GM21447 (cell line): Measurements from ENCODE around the gene GGTA1.

ENCODE experiments used
- ATAC-seq: cut with Tn5 transposase; IDR thresholded peaks from one replicate; pipeline ENCODE4 v1.9.1; 2021; ENCODE audit not compliant: unreplicated experiment

Gene GGTA1

GRCh38 chr9:121500165-121500478, 478 bp upstream of the GGTA1 start:
- no peak for ATAC-seq

- no peak for ATAC-seq
These were observed 542 bp downstream of the GGTA1 start for GRCh38 chr9:121499177-121499426.

GRCh38 chr9:121498487-121499176, 1.0 kb downstream of the GGTA1 start:
- ATAC-seq, result no peak

DNA sequence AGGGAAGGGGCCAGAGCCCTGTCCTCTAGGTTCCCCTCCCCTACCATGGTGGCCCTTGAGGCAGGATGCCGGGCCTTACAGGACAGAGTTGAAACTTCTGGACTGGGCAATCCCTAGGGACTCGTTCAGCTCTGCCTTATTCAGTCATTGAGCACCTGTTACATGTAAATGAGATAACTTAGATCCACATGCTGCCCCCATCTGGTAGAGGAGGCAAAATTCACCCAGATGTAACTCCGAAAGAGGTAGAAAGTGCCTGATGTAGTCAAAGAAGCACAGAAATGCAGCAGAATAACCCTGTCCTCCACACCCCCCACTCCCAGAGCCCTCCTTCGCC, 1.5 kb downstream of the GGTA1 start:
- peak; percentile 80 for ATAC-seq

DNA sequence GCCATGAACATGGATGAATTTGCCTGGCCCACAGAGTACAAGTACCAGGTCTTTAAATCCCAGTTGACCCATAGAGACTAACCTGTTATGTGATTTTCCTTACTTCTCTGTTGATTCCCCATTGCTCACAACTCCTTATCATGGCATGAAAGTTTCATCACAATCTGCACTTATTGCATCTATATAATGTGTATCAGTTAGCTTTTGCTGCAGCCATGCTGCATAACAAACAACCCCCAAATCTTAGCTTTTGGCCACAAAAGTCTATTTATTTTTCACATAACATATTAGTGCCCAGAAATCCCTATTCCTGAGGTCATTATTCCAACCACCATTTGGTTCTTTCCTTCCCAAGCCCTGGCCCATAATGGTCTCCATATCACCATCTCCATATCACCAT, 3.7 kb downstream of the GGTA1 start:
- no peak for ATAC-seq

GRCh38 chr9:121494192-121494591, 5.5 kb downstream of the GGTA1 start:
- no peak for ATAC-seq

DNA sequence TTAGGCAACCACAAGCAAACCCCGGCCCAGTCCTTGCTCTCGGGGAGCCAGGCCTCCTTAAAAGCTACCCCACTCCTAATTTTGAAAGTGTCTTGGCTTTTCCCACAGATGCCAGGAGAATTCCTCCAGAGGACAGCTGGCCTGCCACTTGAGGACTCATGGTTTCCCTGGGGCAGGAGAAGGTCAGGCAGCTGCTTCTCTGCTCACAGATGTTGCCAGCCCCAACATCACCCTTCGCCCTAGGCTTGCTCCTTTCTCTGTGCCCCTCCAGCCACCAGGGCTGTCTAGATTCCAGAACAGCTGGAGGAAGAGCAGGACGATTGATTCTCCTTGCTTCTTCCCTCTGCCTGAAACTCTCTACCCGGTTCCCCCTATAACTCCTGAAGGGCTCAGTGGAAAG, 8.5 kb downstream of the GGTA1 start:
- no peak for ATAC-seq

DNA sequence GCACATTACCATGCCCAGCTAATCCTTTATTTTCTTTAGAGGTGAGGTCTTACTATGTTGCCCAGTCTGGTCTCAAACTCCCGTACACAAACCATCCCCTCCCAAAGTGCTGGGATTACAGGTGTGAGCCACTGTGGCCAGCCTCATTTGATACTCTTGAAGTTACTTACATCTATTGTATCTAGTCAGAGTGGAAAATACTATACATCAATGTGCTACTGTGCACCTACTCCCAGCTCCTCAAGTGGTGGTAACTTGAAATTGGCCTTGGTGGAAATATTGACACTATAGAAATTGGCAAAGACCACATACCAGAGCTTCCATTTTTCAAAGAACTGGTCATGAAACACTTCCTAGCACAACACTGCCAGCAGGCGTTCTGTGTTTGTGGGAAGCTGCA, 10.3 kb downstream of the GGTA1 start:
- ATAC-seq, result no peak

GRCh38 chr9:121486043-121486442, 13.6 kb downstream of the GGTA1 start:
- no peak for ATAC-seq

DNA sequence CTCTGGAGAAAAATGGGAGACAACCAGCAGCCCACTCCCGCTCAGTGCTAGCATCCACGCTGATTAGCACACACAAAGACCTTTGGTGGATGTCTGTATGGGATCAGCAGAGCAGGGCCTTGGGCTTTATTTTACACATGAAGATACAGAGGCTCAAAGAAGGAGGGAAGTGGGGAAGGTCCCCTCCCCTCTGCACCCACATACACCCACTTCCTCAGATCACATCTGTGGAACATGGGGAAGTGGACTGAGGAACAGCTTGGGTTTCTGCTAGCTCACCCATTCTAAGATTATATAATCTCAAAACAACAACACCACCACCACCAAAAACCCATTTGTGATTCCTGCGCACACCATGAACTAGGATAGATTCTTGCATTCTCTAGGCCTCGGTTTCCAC, 14.0 kb downstream of the GGTA1 start:
- no peak for ATAC-seq

GRCh38 chr9:121484651-121485446, 14.8 kb downstream of the GGTA1 start:
- no peak for ATAC-seq

GRCh38 chr9:121483473-121484031, 16.1 kb downstream of the GGTA1 start:
- ATAC-seq, result no peak

DNA sequence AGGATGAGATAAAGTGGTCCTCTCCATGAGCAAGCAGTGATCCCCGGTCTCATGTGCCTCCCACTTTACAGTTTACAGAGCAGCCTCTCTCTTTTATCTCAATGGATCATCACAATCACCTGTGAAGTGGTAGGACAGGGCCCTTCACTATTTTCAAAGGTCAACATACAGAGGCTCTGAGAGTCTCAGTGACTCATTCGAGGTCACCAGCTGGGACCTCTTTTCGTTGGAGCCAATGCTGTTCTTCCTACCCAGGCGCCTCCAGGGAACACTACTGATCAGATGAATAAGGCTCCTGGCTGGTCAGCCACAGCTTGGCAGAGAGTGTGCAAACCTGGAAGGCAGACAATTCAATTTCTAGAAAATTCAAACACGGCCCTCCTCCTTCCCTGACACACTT, 16.6 kb downstream of the GGTA1 start:
- ATAC-seq, result no peak

GRCh38 chr9:121478816-121479676, 20.6 kb downstream of the GGTA1 start:
- ATAC-seq, result no peak

- no peak for ATAC-seq
These were observed 23.5 kb downstream of the GGTA1 start for GRCh38 chr9:121476156-121476555.

DNA sequence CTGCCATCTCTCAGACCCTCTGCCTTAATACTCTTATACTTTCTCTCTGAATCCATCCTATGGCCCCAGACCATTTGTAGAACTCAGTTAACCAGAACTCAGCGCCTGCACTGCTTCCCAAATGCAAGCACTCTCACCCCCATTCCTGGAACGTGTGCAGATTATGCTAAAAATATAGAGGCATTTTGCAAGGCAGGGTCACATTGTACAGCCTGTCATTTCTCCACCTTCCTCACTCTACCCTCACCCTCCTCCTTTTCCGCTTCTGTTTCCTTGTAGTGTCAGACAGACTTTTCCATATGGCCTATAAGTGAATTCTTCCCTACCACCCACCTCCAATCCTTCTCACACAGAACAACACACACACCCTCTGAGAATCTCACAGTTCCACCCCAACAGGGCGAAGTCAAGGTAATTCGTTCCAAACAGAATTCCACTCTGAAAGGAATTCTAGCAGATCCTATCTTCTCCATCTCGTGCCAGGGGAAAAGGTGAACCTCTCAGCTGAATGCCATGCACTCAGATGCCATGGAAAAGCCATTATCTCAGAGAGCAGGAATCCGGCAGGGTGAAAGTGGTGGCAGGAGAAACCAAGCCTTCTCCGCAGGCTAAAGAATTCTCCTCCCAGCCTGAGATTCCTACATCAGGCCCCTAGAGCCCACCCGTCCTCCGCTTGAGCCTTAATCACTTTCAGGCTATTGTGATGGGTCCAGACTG, 25.3 kb downstream of the GGTA1 start:
- ATAC-seq, result no peak

GRCh38 chr9:121473229-121473628, 26.4 kb downstream of the GGTA1 start:
- no peak for ATAC-seq

GRCh38 chr9:121472446-121472845, 27.2 kb downstream of the GGTA1 start:
- ATAC-seq, result no peak

DNA sequence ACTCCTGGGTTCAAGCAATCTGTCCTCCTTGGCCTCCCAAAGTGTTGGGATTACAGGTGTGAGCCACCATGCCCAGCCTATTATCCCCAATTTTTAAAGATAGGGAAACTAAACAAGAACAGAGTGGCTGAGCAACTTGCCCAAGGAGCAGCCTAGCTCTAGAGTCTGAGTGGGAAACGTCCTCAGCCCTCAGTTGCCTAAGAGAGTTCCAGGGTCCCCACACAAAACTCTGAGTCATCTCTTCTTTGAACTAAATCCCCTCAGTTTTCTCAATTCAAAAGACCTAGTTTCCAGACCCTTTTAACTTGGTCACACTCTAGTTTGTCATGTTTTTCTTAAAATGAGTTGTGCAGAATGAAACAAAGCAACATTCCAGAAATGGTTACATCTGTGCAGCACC, 33.5 kb downstream of the GGTA1 start:
- ATAC-seq, result no peak

DNA sequence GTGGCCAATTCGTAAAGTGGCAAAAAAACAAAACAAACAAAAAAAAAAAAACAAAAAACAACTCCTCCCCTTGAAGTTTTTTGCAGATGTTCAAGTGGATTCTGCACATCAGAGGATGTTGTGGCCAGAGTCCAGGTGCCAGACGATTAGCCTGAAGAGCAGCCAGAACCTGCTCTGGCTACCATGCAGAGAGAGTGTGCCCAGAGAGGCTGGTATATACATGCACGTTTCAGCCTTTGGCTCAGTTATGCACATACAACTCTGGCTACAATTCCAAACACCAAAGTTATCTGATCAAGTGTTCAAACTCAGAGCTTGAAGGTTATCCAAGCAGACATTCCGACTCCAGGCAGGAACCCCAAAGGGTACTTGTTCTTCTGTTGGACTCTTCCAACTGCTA, 34.7 kb downstream of the GGTA1 start:
- no peak for ATAC-seq
